ENCODE data around the gene HOXB9.

HOXB9 gene

GRCh38 chr17:48609759-48610281 is 16.3 kb downstream of the HOXB9 start:
- no peak for DNase-seq

- DNase-seq = no peak
These were observed 17.1 kb downstream of the HOXB9 start for GRCh38 chr17:48609033-48609432.

GRCh38 chr17:48608494-48608834 is 17.7 kb downstream of the HOXB9 start:
- no peak for DNase-seq

- DNase-seq = no peak
These were observed 19.1 kb downstream of the HOXB9 start for GRCh38 chr17:48606892-48607614.

- DNase-seq = no peak
These were observed 19.9 kb downstream of the HOXB9 start for GRCh38 chr17:48605991-48606891.

GRCh38 chr17:48605409-48605919 is 20.7 kb downstream of the HOXB9 start:
- DNase-seq = no peak

- no peak for DNase-seq
These were observed 21.3 kb downstream of the HOXB9 start, which contains the start of gene HOXB6 for GRCh38 chr17:48604770-48605329. Gene HOXB6, minus strand, starts transcription at chr17:48604986. Its CDS starts 6,836 bp downstream, at chr17:48598150.

GRCh38 chr17:48603959-48604769 is 22.0 kb downstream of the HOXB9 start:
- no peak for DNase-seq

- no peak for DNase-seq
These were observed 24.4 kb downstream of the HOXB9 start for GRCh38 chr17:48601539-48602425.

- no peak for DNase-seq
These were observed 25.0 kb downstream of the HOXB9 start for GRCh38 chr17:48601207-48601538.

GRCh38 chr17:48600244-48601098 is 25.7 kb downstream of the HOXB9 start:
- no peak for DNase-seq

- no peak for DNase-seq
These were observed 26.8 kb downstream of the HOXB9 start for GRCh38 chr17:48599354-48599753.

- DNase-seq = no peak
These were observed 27.4 kb downstream of the HOXB9 start for GRCh38 chr17:48598736-48599135.

GRCh38 chr17:48597778-48598631 is 28.2 kb downstream of the HOXB9 start:
- no peak for DNase-seq

- no peak for DNase-seq
These were observed 28.7 kb downstream of the HOXB9 start for GRCh38 chr17:48597528-48597777.

GRCh38 chr17:48596735-48597527 is 29.2 kb downstream of the HOXB9 start:
- DNase-seq = no peak

- DNase-seq = no peak
These were observed 30.0 kb downstream of the HOXB9 start for GRCh38 chr17:48596000-48596734.
